A549 (cell line): Measurements from ENCODE around the gene SRRM4.

Source experiments
- CEBPB ChIP-seq, 2 experiments: fragments of >200 bp in 1 of 2; sonication (Bioruptor Twin) in 1 of 2; formaldehyde crosslinking in 1 of 2; IDR thresholded peaks; 2 replicates each; pipeline ENCODE4 v1.6.1; 2012 to 2016
- MAZ ChIP-seq: fragments of 150-350 bp; IDR thresholded peaks from 2 replicates; pipeline ENCODE4 v1.6.1; 2014; ENCODE audit warnings: antibody characterized with exemption, low read depth, low read length, borderline replicate concordance
- NR3C1 ChIP-seq: fragments of >200 bp; sonication (Bioruptor Twin); formaldehyde crosslinking; IDR thresholded peaks from 3 replicates; pipeline ENCODE4 v1.6.1; 2017
- POLR2A ChIP-seq: IDR thresholded peaks from 2 replicates; pipeline ENCODE4 v1.6.1; 2012; ENCODE audit warnings: mild to moderate bottlenecking, low read length
- RFX5 ChIP-seq: fragments of 450-650 bp; IDR thresholded peaks from 2 replicates; pipeline ENCODE4 v1.7.1; 2014; ENCODE audit warnings: antibody characterized with exemption, mild to moderate bottlenecking, moderate library complexity
- ZC3H11A ChIP-seq: fragments of 450-650 bp; IDR thresholded peaks from 2 replicates; pipeline ENCODE4 v1.6.1; 2014; ENCODE audit warnings: antibody characterized with exemption, mild to moderate bottlenecking
- TF ChIP-seq, protein P1 (sequence below): fragments of 450-650 bp; IDR thresholded peaks from 2 replicates; pipeline ENCODE4 v1.6.1; 2014; ENCODE audit warnings: antibody characterized with exemption
- TF ChIP-seq, protein P2 (sequence below): IDR thresholded peaks from 2 replicates; pipeline ENCODE4 v1.6.1; 2012
- TF ChIP-seq, protein P3 (sequence below): fragments of >200 bp; sonication (Bioruptor Twin); formaldehyde crosslinking; IDR thresholded peaks from 3 replicates; pipeline ENCODE4 v1.5.1; 2016

DNA sequence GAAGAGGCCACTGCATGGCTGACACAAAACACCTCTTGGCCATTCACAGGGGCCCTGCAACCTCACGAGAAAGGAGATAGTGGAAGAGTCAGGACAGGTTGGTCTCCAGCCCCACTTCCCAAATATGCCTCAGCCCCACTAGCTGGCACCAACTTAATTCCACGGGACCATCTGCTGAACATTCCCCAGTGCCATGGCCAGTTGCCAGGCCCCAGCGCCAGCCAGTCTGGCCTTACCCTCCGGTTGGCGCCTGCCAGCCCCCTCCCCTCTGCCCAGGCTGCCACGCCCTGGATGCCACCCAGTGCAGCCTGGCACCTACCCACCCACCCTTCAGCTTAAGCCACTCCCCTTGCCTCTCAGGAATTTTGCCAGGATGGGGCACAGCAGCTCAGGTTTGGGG is 176.2 kb downstream of the SRRM4 start:
- TF ChIP-seq, protein P1, sequence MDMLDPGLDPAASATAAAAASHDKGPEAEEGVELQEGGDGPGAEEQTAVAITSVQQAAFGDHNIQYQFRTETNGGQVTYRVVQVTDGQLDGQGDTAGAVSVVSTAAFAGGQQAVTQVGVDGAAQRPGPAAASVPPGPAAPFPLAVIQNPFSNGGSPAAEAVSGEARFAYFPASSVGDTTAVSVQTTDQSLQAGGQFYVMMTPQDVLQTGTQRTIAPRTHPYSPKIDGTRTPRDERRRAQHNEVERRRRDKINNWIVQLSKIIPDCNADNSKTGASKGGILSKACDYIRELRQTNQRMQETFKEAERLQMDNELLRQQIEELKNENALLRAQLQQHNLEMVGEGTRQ = no peak
- no peak for TF ChIP-seq NR3C1
- TF ChIP-seq POLR2A = no peak
- TF ChIP-seq CEBPB (IDR thresholded peaks at IDR 0.05) = no peak
- TF ChIP-seq, protein P2, sequence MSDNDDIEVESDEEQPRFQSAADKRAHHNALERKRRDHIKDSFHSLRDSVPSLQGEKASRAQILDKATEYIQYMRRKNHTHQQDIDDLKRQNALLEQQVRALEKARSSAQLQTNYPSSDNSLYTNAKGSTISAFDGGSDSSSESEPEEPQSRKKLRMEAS = no peak
- TF ChIP-seq, protein P3, sequence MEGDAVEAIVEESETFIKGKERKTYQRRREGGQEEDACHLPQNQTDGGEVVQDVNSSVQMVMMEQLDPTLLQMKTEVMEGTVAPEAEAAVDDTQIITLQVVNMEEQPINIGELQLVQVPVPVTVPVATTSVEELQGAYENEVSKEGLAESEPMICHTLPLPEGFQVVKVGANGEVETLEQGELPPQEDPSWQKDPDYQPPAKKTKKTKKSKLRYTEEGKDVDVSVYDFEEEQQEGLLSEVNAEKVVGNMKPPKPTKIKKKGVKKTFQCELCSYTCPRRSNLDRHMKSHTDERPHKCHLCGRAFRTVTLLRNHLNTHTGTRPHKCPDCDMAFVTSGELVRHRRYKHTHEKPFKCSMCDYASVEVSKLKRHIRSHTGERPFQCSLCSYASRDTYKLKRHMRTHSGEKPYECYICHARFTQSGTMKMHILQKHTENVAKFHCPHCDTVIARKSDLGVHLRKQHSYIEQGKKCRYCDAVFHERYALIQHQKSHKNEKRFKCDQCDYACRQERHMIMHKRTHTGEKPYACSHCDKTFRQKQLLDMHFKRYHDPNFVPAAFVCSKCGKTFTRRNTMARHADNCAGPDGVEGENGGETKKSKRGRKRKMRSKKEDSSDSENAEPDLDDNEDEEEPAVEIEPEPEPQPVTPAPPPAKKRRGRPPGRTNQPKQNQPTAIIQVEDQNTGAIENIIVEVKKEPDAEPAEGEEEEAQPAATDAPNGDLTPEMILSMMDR = no peak
- no peak for TF ChIP-seq ZC3H11A
- TF ChIP-seq RFX5 = no peak
- no peak for TF ChIP-seq MAZ
